ENCODE measurements around the gene KIAA1217. TPM values are rescaled to one million over a fixed set of nuclear protein-coding genes. Genes with fewer than 3 reads are reported as not detected.

Gene KIAA1217
- total RNA-seq, 6 experiments from 2014 or later, result 10.4 to 25.5 (median 14.9) TPM

DNA sequence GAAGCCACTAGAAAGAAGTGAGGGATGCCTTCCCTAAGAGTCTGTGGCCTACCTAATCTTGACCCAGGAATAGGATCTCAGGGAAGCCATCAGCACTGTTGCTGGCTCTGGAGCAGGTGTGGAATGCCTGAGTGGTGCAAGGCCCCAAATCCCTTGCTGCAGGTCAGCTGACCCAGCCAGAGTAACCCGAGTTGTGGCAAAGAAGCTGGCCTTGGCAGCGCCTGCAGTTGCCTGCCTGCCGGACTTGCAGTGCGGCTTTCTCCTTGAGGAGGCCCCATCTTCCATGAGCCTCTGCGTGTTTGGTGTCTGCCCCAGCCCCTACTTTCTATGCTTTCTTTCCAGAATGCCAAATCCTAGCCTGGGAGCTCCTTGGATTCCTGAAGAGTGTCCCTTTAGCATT lies 5.8 kb downstream of the KIAA1217 start:
- H3K27me3 ChIP-seq, result no peaks in the 10 kb centered on the region
- DNase-seq (no peak), ATAC-seq (no peak)
- no peak for TF ChIP-seq CTCF (IDR thresholded peaks at IDR 0.05)
- TF ChIP-seq POLR2A (IDR thresholded peaks at IDR 0.05), result no peak
- no peak overlapping the region for H3K27ac ChIP-seq
- no peaks in the 10 kb centered on the region for H3K36me3 ChIP-seq
- intact Hi-C loops (cut with DNase I), result no loop called here
- WGBS (ENCODE audit: insufficient coverage, low coverage, low lambda C conversion rate, missing lambda C conversion rate), result no CpG with 5 or more reads among the region's 5 CpGs
- H3K4me1 ChIP-seq, result no peaks in the 10 kb centered on the region
- no peaks in the 10 kb centered on the region for H3K9me3 ChIP-seq
- no peak overlapping the region for H3K4me3 ChIP-seq

GRCh38 chr10:24215196-24215595 lies 6.3 kb downstream of the KIAA1217 start:
- no peaks in the 10 kb centered on the region for H3K36me3 ChIP-seq
- H3K27me3 ChIP-seq, result no peaks in the 10 kb centered on the region
- WGBS (ENCODE audit: insufficient coverage, low coverage, low lambda C conversion rate, missing lambda C conversion rate), result 49% methylated on average over 3 of the region's 4 CpGs
- no peaks in the 10 kb centered on the region for H3K4me1 ChIP-seq
- peak in 3 of 4 donors; percentile 21 to 33 (median 31) for ATAC-seq
- no peak overlapping the region for H3K27ac ChIP-seq
- H3K4me3 ChIP-seq, result no peak overlapping the region
- no peak for DNase-seq
- H3K9me3 ChIP-seq, result no peaks in the 10 kb centered on the region
- TF ChIP-seq CTCF (IDR thresholded peaks at IDR 0.05) (no peak), POLR2A (IDR thresholded peaks at IDR 0.05) (no peak)
- intact Hi-C loops (cut with DNase I), result no loop called here

DNA sequence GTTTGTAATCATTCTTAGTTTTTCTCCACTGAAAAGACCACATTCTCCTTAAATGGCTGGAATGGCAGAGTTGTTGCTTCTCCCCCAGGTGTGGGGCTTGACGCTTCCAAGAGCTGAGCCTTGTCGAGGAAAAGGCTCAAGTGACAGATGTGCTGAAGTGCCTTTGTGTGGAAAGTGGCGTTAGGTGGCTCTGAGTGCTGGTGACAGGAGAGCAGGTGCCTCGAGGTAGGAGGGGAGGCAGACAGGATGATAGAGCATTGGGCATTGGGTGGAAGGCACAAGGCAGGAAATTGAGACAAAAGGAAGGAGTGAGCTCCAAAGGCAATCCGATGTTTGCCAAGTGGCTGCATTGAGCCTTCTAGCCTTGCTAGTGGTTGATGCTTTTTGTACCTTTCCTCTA lies 6.7 kb downstream of the KIAA1217 start:
- DNase-seq, result no peak
- intact Hi-C loops (cut with DNase I), result no loop called here
- H3K36me3 ChIP-seq, result no peaks in the 10 kb centered on the region
- no peak overlapping the region for H3K4me3 ChIP-seq
- H3K27me3 ChIP-seq, result no peaks in the 10 kb centered on the region
- no peak for TF ChIP-seq POLR2A (IDR thresholded peaks at IDR 0.05)
- no peak for TF ChIP-seq CTCF (IDR thresholded peaks at IDR 0.05)
- H3K4me1 ChIP-seq, result no peaks in the 10 kb centered on the region
- ATAC-seq, result no peak
- WGBS (ENCODE audit: insufficient coverage, low coverage, low lambda C conversion rate, missing lambda C conversion rate), result 58% methylated on average over 5 of the region's 5 CpGs
- H3K9me3 ChIP-seq, result no peaks in the 10 kb centered on the region
- no peak overlapping the region for H3K27ac ChIP-seq

DNA sequence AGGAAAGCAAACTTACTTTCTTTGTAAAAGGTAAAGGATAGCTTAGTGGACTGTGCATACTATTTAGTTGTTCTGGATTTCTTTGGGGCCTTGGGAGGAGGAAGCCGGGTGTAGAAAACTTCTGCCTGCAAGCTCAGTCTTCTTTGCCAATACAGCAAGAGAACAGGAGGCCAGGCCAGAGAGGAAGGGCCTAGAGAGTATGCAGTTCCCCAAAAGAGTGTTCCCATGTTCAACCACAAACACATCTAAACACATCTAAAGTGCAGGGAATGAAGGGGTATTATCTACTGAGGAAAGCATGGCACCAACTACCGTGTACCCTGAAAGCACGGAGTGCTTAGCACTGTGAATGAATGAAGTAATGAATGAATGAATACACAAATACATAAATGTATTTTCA lies 11.0 kb downstream of the KIAA1217 start:
- H3K36me3 ChIP-seq, result no peaks in the 10 kb centered on the region
- no peaks in the 10 kb centered on the region for H3K9me3 ChIP-seq
- DNase-seq, result no peak
- intact Hi-C loops (cut with DNase I), result no loop called here
- H3K4me3 ChIP-seq, result no peak overlapping the region
- TF ChIP-seq POLR2A (IDR thresholded peaks at IDR 0.05) (no peak), CTCF (IDR thresholded peaks at IDR 0.05) (no peak)
- no peak overlapping the region for H3K27ac ChIP-seq
- WGBS (ENCODE audit: insufficient coverage, low coverage, low lambda C conversion rate, missing lambda C conversion rate), result 89% methylated on average over 2 of the region's 3 CpGs
- ATAC-seq, result peak; percentile 18 to 74 (median 40)
- H3K27me3 ChIP-seq, result no peaks in the 10 kb centered on the region
- no peaks in the 10 kb centered on the region for H3K4me1 ChIP-seq

DNA sequence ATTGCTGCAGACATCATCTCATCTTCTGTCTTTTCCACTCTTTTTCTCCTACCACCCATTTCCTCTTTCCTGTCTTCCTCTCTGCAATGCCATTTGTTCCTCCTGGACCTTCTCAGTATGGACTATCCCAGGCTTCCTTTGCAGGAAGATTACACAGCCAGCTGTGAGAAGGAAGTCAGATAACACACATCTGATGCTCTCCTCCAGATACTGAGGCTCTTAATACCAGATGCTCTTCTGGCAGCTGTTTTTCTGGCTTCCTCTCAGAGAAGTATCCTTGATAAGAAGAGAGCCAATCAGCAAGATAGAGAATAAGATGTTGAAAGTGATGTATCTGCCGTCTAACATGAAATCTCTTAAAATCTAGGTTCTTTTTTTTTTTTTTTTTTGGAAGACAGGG lies 14.4 kb downstream of the KIAA1217 start:
- Histone ChIP-seq H3K4me1 (no peaks in the 10 kb centered on the region), H3K4me3 (no peak overlapping the region), H3K27me3 (no peaks in the 10 kb centered on the region), H3K9me3 (no peaks in the 10 kb centered on the region), H3K27ac (no peak overlapping the region), H3K36me3 (no peaks in the 10 kb centered on the region)
- TF ChIP-seq POLR2A (IDR thresholded peaks at IDR 0.05) (no peak), CTCF (IDR thresholded peaks at IDR 0.05) (no peak)
- WGBS (ENCODE audit: insufficient coverage, low coverage, low lambda C conversion rate, missing lambda C conversion rate), result 40% methylated on average over 1 of the region's 1 CpG
- intact Hi-C loops (cut with DNase I), result no loop called here
- DNase-seq (no peak), ATAC-seq (no peak)
